ENCODE measurements around the gene TRMT10C. TPM values are rescaled to one million over a fixed set of nuclear protein-coding genes. Genes with fewer than 3 reads are reported as not detected.
A peak's percentile ranks its signal among the peaks of the same experiment; 100 is the strongest.

Gene TRMT10C
- total and polyA plus RNA-seq, 9 of the 15 experiments (the other 6 are each of a cell fraction or from before 2014, with no cell fraction given): 48.6 to 106 (median 63.9) TPM

GRCh38 chr3:101512646-101513418, 48.8 kb upstream of the TRMT10C start, which contains the start of gene SENP7 (continued):
- TF ChIP-seq, protein P1, sequence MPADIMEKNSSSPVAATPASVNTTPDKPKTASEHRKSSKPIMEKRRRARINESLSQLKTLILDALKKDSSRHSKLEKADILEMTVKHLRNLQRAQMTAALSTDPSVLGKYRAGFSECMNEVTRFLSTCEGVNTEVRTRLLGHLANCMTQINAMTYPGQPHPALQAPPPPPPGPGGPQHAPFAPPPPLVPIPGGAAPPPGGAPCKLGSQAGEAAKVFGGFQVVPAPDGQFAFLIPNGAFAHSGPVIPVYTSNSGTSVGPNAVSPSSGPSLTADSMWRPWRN (IDR thresholded peaks at IDR 0.05; ENCODE audit: low read depth): no peak
- no peak for TF ChIP-seq ZNF121 (CRISPR knock-in tag; conservative IDR thresholded peaks at IDR 0.05)
- peak; percentile 71 for TF ChIP-seq POLR2AphosphoS5 (IDR thresholded peaks at IDR 0.05; ENCODE audit: control insufficient read depth, insufficient read depth, low read depth, low read length)
- TF ChIP-seq ZSCAN29 (IDR thresholded peaks at IDR 0.05): no peak
- no peak for TF ChIP-seq ELF2 (CRISPR knock-in tag; IDR thresholded peaks at IDR 0.05)
- no peak for TF ChIP-seq DNMT1 (IDR thresholded peaks at IDR 0.05)
- no peak for TF ChIP-seq GTF2F1 (IDR thresholded peaks at IDR 0.05; ENCODE audit: low read depth, low read length)
- TF ChIP-seq STAT5A (IDR thresholded peaks at IDR 0.05; ENCODE audit: borderline replicate concordance, low read length): no peak
- TF ChIP-seq ZBTB43 (CRISPR knock-in tag; IDR thresholded peaks at IDR 0.05): no peak
- peak; percentile 74 for TF ChIP-seq PRDM10 (IDR thresholded peaks at IDR 0.05; ENCODE audit: partially characterized antibody)
- peak; percentile 69; the same call in 1 of the 2 replicates for TF ChIP-seq POLR2H (tag; IDR thresholded peaks at IDR 0.05; ENCODE audit: low read depth)
- no peak for TF ChIP-seq MCM5 (IDR thresholded peaks at IDR 0.05; ENCODE audit: low read depth)
- TF ChIP-seq, protein P2, sequence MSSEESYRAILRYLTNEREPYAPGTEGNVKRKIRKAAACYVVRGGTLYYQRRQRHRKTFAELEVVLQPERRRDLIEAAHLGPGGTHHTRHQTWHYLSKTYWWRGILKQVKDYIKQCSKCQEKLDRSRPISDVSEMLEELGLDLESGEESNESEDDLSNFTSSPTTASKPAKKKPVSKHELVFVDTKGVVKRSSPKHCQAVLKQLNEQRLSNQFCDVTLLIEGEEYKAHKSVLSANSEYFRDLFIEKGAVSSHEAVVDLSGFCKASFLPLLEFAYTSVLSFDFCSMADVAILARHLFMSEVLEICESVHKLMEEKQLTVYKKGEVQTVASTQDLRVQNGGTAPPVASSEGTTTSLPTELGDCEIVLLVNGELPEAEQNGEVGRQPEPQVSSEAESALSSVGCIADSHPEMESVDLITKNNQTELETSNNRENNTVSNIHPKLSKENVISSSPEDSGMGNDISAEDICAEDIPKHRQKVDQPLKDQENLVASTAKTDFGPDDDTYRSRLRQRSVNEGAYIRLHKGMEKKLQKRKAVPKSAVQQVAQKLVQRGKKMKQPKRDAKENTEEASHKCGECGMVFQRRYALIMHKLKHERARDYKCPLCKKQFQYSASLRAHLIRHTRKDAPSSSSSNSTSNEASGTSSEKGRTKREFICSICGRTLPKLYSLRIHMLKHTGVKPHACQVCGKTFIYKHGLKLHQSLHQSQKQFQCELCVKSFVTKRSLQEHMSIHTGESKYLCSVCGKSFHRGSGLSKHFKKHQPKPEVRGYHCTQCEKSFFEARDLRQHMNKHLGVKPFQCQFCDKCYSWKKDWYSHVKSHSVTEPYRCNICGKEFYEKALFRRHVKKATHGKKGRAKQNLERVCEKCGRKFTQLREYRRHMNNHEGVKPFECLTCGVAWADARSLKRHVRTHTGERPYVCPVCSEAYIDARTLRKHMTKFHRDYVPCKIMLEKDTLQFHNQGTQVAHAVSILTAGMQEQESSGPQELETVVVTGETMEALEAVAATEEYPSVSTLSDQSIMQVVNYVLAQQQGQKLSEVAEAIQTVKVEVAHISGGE (CRISPR knock-in tag; IDR thresholded peaks at IDR 0.05): peak in 1 of 3 experiments; percentile 59; a peak in 2 of 6 replicates
- TF ChIP-seq, protein P3, sequence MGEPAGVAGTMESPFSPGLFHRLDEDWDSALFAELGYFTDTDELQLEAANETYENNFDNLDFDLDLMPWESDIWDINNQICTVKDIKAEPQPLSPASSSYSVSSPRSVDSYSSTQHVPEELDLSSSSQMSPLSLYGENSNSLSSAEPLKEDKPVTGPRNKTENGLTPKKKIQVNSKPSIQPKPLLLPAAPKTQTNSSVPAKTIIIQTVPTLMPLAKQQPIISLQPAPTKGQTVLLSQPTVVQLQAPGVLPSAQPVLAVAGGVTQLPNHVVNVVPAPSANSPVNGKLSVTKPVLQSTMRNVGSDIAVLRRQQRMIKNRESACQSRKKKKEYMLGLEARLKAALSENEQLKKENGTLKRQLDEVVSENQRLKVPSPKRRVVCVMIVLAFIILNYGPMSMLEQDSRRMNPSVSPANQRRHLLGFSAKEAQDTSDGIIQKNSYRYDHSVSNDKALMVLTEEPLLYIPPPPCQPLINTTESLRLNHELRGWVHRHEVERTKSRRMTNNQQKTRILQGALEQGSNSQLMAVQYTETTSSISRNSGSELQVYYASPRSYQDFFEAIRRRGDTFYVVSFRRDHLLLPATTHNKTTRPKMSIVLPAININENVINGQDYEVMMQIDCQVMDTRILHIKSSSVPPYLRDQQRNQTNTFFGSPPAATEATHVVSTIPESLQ (CRISPR knock-in tag; IDR thresholded peaks at IDR 0.05): no peak
- no peak for TF ChIP-seq U2AF1 (optimal IDR thresholded peaks at IDR 0.05; ENCODE audit: low read depth, low read length)
- no peak for TF ChIP-seq ZNF24 (IDR thresholded peaks at IDR 0.05)
